BLaER1 treated with 17β-estradiol and CSF1 and Interleukin-3, amounts not matched to agents 10 nM and 100 nM (cell line): ENCODE results near the gene SNCAIP.

Experiments used
- H3K27ac ChIP-seq, 11 experiments: shearing (Covaris generic); formaldehyde crosslinking; 2 replicates each; pipeline ENCODE4 v1.8.1; 2022
- H3K27me3 ChIP-seq, 11 experiments: shearing (Covaris generic); formaldehyde crosslinking; 2 replicates each; pipeline ENCODE4 v1.8.1; 2022
- H3K36me3 ChIP-seq, 11 experiments: shearing (Covaris generic); formaldehyde crosslinking; 2 replicates each; pipeline ENCODE4 v1.8.1; 2022
- H3K4me1 ChIP-seq, 10 experiments: shearing (Covaris generic); formaldehyde crosslinking; 2 replicates each; pipeline ENCODE4 v1.8.1; 2022
- H3K4me2 ChIP-seq, 11 experiments: shearing (Covaris generic); formaldehyde crosslinking; 2 replicates each; pipeline ENCODE4 v1.8.1; 2022
- H3K4me3 ChIP-seq, 10 experiments: shearing (Covaris generic); formaldehyde crosslinking; 2 replicates each; pipeline ENCODE4 v1.8.1; 2022
- H3K9ac ChIP-seq, 11 experiments: shearing (Covaris generic); formaldehyde crosslinking; 2 replicates each; pipeline ENCODE4 v1.8.1; 2022
- H3K9me3 ChIP-seq, 11 experiments: shearing (Covaris generic); formaldehyde crosslinking; replicated peaks in 1 of 11; 2 replicates each; pipeline ENCODE4 v1.8.1; 2022
- H4K20me1 ChIP-seq, 11 experiments: shearing (Covaris generic); formaldehyde crosslinking; 2 replicates each; pipeline ENCODE4 v1.8.1; 2022
- Cebpa-rat ChIP-seq, 11 experiments: shearing (Covaris generic); IDR thresholded peaks; 2 replicates each; pipeline ENCODE4 v1.8.1; 2022

SNCAIP gene

DNA sequence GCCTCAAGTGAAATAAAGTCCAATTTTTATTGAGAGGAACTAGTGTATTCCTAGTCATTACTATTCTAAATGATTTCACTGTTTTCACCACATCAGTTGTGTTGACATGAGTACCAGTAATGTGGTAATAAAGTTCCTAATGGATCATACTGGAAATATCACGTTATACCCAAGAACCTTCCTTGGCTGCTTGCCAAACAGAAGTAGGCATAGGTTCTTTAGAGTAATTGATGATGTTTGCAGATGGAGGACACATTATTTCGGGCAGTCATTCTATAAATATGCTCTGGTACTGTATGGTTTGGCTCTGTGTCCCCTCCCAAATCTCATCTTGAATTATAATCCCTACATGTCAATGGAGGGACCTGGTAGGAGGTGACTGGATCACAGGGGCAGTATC lies 15.1 kb downstream of the SNCAIP start:
- Histone ChIP-seq H3K27me3 (no peaks in the 10 kb centered on the region), H3K9me3 (no peaks in the 10 kb centered on the region), H3K36me3 (no peaks in the 10 kb centered on the region), H3K4me3 (no peak overlapping the region), H3K27ac (no peak overlapping the region), H4K20me1 (no peaks in the 10 kb centered on the region), H3K4me1 (no peaks in the 10 kb centered on the region), H3K9ac (no peak overlapping the region), H3K4me2 (no peak overlapping the region)
- no peak for TF ChIP-seq Cebpa-rat (IDR thresholded peaks at IDR 0.05)

- Histone ChIP-seq H3K4me2 (no peak overlapping the region), H3K4me3 (no peak overlapping the region), H3K4me1 (no peaks in the 10 kb centered on the region), H3K9me3 (no peaks in the 10 kb centered on the region), H4K20me1 (no peaks in the 10 kb centered on the region), H3K36me3 (no peaks in the 10 kb centered on the region), H3K27me3 (no peaks in the 10 kb centered on the region), H3K27ac (no peak overlapping the region), H3K9ac (no peak overlapping the region)
- no peak for TF ChIP-seq Cebpa-rat (IDR thresholded peaks at IDR 0.05)
Measured at GRCh38 chr5:122330881-122331280, 18.8 kb downstream of the SNCAIP start.

DNA sequence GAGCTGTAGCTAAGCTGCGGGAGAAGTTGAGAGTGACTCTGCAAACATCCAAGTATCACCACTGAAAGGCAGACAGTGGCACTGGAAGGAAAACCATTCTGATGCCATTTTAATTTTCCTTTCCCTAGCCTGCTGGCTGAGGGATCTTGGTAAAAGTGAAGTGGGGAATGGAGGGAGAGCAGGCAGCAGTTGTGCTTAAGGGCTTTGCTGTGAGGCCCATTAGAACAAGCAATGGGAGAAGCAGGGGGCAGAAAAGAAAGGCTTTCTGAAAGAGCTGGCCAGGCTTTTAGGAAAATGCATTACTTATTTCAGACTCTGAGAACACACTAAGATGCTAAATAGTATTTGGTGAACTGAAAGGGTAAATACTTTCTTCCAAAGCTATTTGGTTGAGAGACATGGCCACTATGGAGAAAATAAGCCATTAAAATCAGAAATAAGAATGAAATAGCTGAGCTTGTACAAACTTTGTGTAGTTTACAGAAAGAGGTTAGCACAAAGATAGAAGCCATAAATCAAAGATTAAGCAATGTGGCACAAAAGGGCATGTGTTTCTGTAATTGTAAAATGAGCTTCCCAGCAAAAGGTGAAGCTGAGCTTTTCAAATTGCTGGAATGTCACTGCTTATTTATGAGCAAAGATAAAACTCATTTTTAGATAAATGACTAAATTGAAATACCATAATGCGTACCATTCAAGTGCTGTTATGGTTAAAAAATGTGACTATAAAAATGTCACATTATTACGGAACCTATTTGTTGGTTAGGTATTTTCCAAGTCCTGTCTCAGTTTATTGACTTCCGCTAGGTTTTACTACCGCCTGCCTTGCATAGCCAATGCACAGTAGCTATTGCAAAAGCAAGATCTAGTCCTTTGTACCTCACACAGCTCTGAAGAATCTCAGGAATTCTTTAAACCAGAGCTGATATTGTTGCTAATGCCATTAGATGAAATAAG lies 20.8 kb downstream of the SNCAIP start:
- TF ChIP-seq Cebpa-rat (IDR thresholded peaks at IDR 0.05), result no peak
- Histone ChIP-seq H3K4me3 (no peak overlapping the region), H3K4me1 (no peaks in the 10 kb centered on the region), H3K27me3 (no peaks in the 10 kb centered on the region), H3K4me2 (no peak overlapping the region), H3K9ac (no peak overlapping the region), H4K20me1 (no peaks in the 10 kb centered on the region), H3K36me3 (no peaks in the 10 kb centered on the region), H3K9me3 (no peaks in the 10 kb centered on the region), H3K27ac (no peak overlapping the region)

GRCh38 chr5:122333564-122333963 lies 21.5 kb downstream of the SNCAIP start:
- Histone ChIP-seq H3K27me3 (no peaks in the 10 kb centered on the region), H4K20me1 (no peaks in the 10 kb centered on the region), H3K36me3 (no peaks in the 10 kb centered on the region), H3K4me3 (no peak overlapping the region), H3K4me1 (no peaks in the 10 kb centered on the region), H3K4me2 (no peak overlapping the region), H3K9ac (no peak overlapping the region), H3K9me3 (no peaks in the 10 kb centered on the region), H3K27ac (no peak overlapping the region)
- no peak for TF ChIP-seq Cebpa-rat (IDR thresholded peaks at IDR 0.05)

GRCh38 chr5:122339591-122339990 lies 27.6 kb downstream of the SNCAIP start:
- Histone ChIP-seq H3K27me3 (no peaks in the 10 kb centered on the region), H3K9me3 (no peaks in the 10 kb centered on the region), H3K27ac (no peak overlapping the region), H4K20me1 (no peaks in the 10 kb centered on the region), H3K36me3 (no peaks in the 10 kb centered on the region), H3K9ac (no peak overlapping the region), H3K4me1 (no peaks in the 10 kb centered on the region), H3K4me2 (no peak overlapping the region), H3K4me3 (no peak overlapping the region)
- TF ChIP-seq Cebpa-rat (IDR thresholded peaks at IDR 0.05), result no peak

- Histone ChIP-seq H3K27ac (no peak overlapping the region), H3K4me2 (no peak overlapping the region), H3K9me3 (no peaks in the 10 kb centered on the region)
Measured at GRCh38 chr5:122341087-122341486, 29.1 kb downstream of the SNCAIP start.

DNA sequence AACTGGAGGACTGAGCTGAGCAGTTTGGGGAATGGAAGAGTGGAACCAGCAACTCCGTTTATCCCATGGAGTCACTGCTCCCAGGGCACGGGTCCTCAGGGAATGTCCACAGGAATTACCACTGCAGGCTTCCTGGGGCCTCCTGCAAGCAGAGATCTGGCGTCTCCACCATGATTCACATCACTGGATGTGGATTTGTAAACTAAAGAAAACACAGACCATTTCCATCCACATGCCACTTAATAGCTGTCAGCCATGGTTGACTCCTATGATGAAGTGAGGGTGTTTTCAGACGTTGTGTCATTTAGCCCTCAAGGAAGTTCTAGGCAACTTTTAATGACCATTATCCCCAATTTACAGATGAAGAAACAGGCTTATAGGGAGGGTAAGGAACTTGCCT lies 30.2 kb downstream of the SNCAIP start:
- Histone ChIP-seq H3K9ac (no peak overlapping the region), H4K20me1 (no peaks in the 10 kb centered on the region), H3K4me3 (no peak overlapping the region), H3K4me2 (no peak overlapping the region), H3K27me3 (no peaks in the 10 kb centered on the region), H3K4me1 (no peaks in the 10 kb centered on the region), H3K9me3 (no peaks in the 10 kb centered on the region), H3K36me3 (no peaks in the 10 kb centered on the region), H3K27ac (no peak overlapping the region)
- TF ChIP-seq Cebpa-rat (IDR thresholded peaks at IDR 0.05), result no peak

More at GRCh38 chr5:122341087-122341486, 29.1 kb downstream of the SNCAIP start:
- Histone ChIP-seq H3K36me3 (no peaks in the 10 kb centered on the region), H3K4me3 (no peak overlapping the region), H3K4me1 (no peaks in the 10 kb centered on the region), H3K27me3 (no peaks in the 10 kb centered on the region), H3K9ac (no peak overlapping the region), H4K20me1 (no peaks in the 10 kb centered on the region)
- TF ChIP-seq Cebpa-rat (IDR thresholded peaks at IDR 0.05), result no peak

GRCh38 chr5:122346897-122347581 lies 35.0 kb downstream of the SNCAIP start:
- Histone ChIP-seq H3K27me3 (no peaks in the 10 kb centered on the region), H3K9ac (no peak overlapping the region), H3K4me3 (no peak overlapping the region), H3K4me2 (no peak overlapping the region), H3K27ac (no peak overlapping the region), H3K4me1 (no peaks in the 10 kb centered on the region), H4K20me1 (no peaks in the 10 kb centered on the region), H3K9me3 (no peaks in the 10 kb centered on the region), H3K36me3 (no peaks in the 10 kb centered on the region)
- no peak for TF ChIP-seq Cebpa-rat (IDR thresholded peaks at IDR 0.05)

DNA sequence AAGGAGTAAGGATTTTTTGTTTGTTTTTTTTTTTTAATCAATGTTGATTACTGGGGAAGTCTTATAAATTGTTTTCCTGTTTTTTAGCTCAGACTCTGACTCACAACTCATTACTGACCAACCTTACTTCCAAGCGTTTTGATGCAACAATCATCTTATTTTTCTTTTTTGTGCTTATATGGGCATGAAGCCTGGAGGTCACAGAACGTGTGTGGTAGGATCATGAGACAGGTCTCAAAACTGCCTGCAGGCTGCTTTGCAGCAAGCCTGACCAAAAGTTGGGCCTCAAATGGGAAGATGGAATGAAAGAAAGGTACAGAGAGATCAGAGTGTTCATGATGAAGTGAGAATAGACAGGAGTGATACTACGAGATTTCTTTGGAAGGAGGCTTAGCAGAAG lies 38.5 kb downstream of the SNCAIP start:
- Histone ChIP-seq H4K20me1 (no peaks in the 10 kb centered on the region), H3K9ac (no peak overlapping the region), H3K27me3 (no peaks in the 10 kb centered on the region), H3K4me1 (no peaks in the 10 kb centered on the region), H3K9me3 (no peaks in the 10 kb centered on the region), H3K27ac (no peak overlapping the region), H3K36me3 (no peaks in the 10 kb centered on the region), H3K4me3 (no peak overlapping the region), H3K4me2 (no peak overlapping the region)
- no peak for TF ChIP-seq Cebpa-rat (IDR thresholded peaks at IDR 0.05)
